CD4-positive, alpha-beta memory T cell (primary cell): ENCODE measurements around the gene TEX48. TPM values are rescaled to one million over a fixed set of nuclear protein-coding genes. Genes with fewer than 3 reads are reported as not detected.
A peak's percentile ranks its signal among the peaks of the same experiment; 100 is the strongest.

Experiments used
- CTCF ChIA-PET: fragments of 350-600 bp; sonication (Branson Sonifier 250); formaldehyde crosslinking; loops from one replicate; lab custom pipeline; 2021; ENCODE audit warnings: inconsistent platforms; ENCODE audit not compliant: partially characterized antibody; lab: Charles Lee
- POLR2A ChIA-PET: fragments of 350-600 bp; sonication (Branson Sonifier 250); formaldehyde crosslinking; loops from one replicate; lab custom pipeline; 2021; ENCODE audit not compliant: partially characterized antibody; lab: Charles Lee
- DNase-seq, 5 donors: peaks; one replicate each; pipeline versions ENCODE4 v3.0.0 to v3.0.0-alpha.2; 2020 to 2022; ENCODE audit warnings: mixed read lengths in 1 of 5
- H3K27ac ChIP-seq: one replicate; pipeline ENCODE4 v1.7.0; 2013; ENCODE audit warnings: low read depth, low read length
- H3K27me3 ChIP-seq: 2 replicates; pipeline ENCODE4 v1.7.0; 2013; ENCODE audit warnings: mild to moderate bottlenecking, low read length, moderate library complexity; ENCODE audit not compliant: insufficient read depth
- H3K36me3 ChIP-seq: 2 replicates; pipeline ENCODE4 v1.7.0; 2013; ENCODE audit warnings: mild to moderate bottlenecking, low read length, moderate library complexity; ENCODE audit not compliant: insufficient read depth
- H3K4me1 ChIP-seq: 2 replicates; pipeline ENCODE4 v1.7.0; 2013; ENCODE audit warnings: mild to moderate bottlenecking, low read length, moderate library complexity; ENCODE audit not compliant: insufficient read depth
- H3K4me3 ChIP-seq, 2 donors: one replicate each; pipeline ENCODE4 v1.7.0; 2013; ENCODE audit warnings: low read length in 2 of 2, mild to moderate bottlenecking in 1 of 2
- H3K9me3 ChIP-seq, 2 donors: one replicate each; pipeline ENCODE4 v1.7.0; 2013; ENCODE audit warnings: low read length in 2 of 2, control low read depth in 1 of 2; ENCODE audit not compliant: control insufficient read depth in 1 of 2
- H3K27ac Mint-ChIP-seq, 7 donors: one replicate each; pipeline ENCODE4 v1.8.0; 2020 to 2021; ENCODE audit warnings: mixed read lengths in 7 of 7, mild to moderate bottlenecking in 6 of 7, inconsistent platforms in 3 of 7, moderate library complexity in 3 of 7
- H3K27me3 Mint-ChIP-seq, 2 donors: one replicate each; pipeline ENCODE4 v1.8.0; 2020 to 2021; ENCODE audit warnings: mixed read lengths in 2 of 2
- H3K36me3 Mint-ChIP-seq, 2 donors: one replicate each; pipeline ENCODE4 v1.8.0; 2020 to 2021; ENCODE audit warnings: mixed read lengths in 2 of 2, inconsistent platforms in 1 of 2, mild to moderate bottlenecking in 1 of 2
- H3K4me1 Mint-ChIP-seq, 4 donors: one replicate each; pipeline ENCODE4 v1.8.0; 2020 to 2021; ENCODE audit warnings: mixed read lengths in 4 of 4, mild to moderate bottlenecking in 1 of 4
- H3K4me3 Mint-ChIP-seq, 8 donors: one replicate each; pipeline ENCODE4 v1.8.0; 2020 to 2021; ENCODE audit warnings: mixed read lengths in 8 of 8, mild to moderate bottlenecking in 7 of 8, moderate library complexity in 6 of 8, inconsistent platforms in 3 of 8
- H3K9me3 Mint-ChIP-seq, 8 donors: one replicate each; pipeline ENCODE4 v1.8.0; 2020 to 2021; ENCODE audit warnings: mixed read lengths in 8 of 8, mild to moderate bottlenecking in 5 of 8, inconsistent platforms in 3 of 8, moderate library complexity in 1 of 8
- intact Hi-C: fragments of 100-400 bp; cut with micrococcal nuclease; formaldehyde crosslinking; loops from one replicate; pipeline ENCODE4 v1.15.1; 2023
- polyA plus RNA-seq, 2 donors: library from polyadenylated mRNA; unstranded; fragments of 300-500 nt; fragmentation: Illumina TruSeq; gene quantifications; one replicate each; pipeline ENCODE4 v1.2.3, GENCODE V29; 2021
- total RNA-seq, 2 experiments: library from RNA; stranded (reverse); gene quantifications; one replicate each; pipeline ENCODE4 v1.2.3, GENCODE V29; 2021

The TEX48 gene
- total and polyA plus RNA-seq, 4 experiments from 2014 or later, result 0.33 TPM; not detected in 3

DNA sequence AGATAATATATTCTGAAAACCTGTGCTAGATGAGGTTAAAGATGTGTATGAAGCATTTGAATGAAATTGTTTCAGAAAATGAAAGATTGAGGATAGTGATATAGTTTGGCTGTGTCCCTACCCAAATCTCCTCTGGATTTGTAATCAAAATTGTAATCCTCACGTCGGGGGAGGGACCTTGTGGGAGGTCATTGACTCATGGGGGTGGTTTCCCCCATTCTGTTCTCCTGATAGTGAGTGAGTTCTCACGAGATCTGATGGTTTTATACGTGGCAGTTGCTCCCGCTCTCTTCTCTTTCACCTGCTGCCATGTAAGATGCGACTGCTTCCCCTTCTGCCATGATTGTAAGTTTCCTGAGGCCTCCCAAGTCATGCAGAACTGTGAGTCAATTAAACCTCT is 2.0 kb upstream of the TEX48 start:
- ChIA-PET POLR2A (no interaction called here), CTCF (interaction anchor here (0.8 to 6.1 kb wide), 7 partner anchors 13 to 328 kb away, joined by 3 to 233 read pairs (median 32); no protein-coding TSS in a partner anchor)
- Histone ChIP-seq H3K9me3 (no peaks in the 10 kb centered on the region), H3K36me3 (no peaks in the 10 kb centered on the region), H3K4me1 (peaks cover 26% of the 10 kb centered on the region), H3K4me3 (no peak overlapping the region), H3K27me3 (no peaks in the 10 kb centered on the region), H3K27ac (no peak overlapping the region)
- Mint-ChIP-seq H3K4me3 (no peak overlapping the region), H3K27me3 (peaks cover 0 to 2% of the 10 kb centered on the region in 2 donors), H3K27ac (peak overlapping the region in 4 of 7 donors; percentile 38 to 84 (median 65)), H3K4me1 (peaks cover 16 to 22% (median 17%) of the 10 kb centered on the region in 4 donors), H3K9me3 (peaks cover 0 to 3% (median 0%) of the 10 kb centered on the region in 8 donors), H3K36me3 (no peaks in the 10 kb centered on the region)
- intact Hi-C loops, result no loop called here
- no peak for DNase-seq

DNA sequence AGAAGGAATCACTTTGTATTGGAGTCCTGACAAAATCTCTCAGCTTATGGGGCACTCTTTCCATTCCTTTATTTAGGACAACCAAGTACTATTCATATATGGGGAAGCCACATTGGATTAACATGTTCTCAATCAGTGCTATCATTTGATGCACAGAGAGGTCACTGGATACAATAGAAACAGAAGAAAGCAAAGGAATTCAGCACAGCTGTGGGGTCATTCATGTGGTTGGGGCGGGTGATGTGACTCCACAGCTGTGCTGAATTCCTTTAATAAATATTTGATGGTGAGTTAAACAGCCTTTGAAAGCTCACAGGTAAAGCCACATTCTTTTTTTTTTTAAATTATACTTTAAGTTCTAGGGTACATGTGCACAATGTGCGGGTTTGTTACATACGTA is 854 bp upstream of the TEX48 start:
- Mint-ChIP-seq H3K36me3 (no peaks in the 10 kb centered on the region), H3K27ac (no peak overlapping the region), H3K9me3 (no peaks in the 10 kb centered on the region), H3K4me1 (peaks cover 16 to 22% (median 17%) of the 10 kb centered on the region in 4 donors), H3K4me3 (no peak overlapping the region), H3K27me3 (peaks cover 0 to 3% of the 10 kb centered on the region in 2 donors)
- ChIA-PET CTCF (interaction anchor here (0.7 to 6.1 kb wide), 20 partner anchors 9 to 352 kb away, joined by 3 to 233 read pairs (median 5); partner anchors contain the start of gene TNFSF8), POLR2A (interaction anchor here (0.9 to 1.9 kb wide), 3 partner anchors 53 to 246 kb away, joined by 4 to 8 read pairs (median 6); no protein-coding TSS in a partner anchor)
- Histone ChIP-seq H3K4me3 (no peak overlapping the region), H3K27ac (no peak overlapping the region), H3K4me1 (peaks cover 26% of the 10 kb centered on the region), H3K36me3 (no peaks in the 10 kb centered on the region), H3K27me3 (no peaks in the 10 kb centered on the region), H3K9me3 (no peaks in the 10 kb centered on the region)
- DNase-seq, result no peak
- intact Hi-C loops, result loop anchor here (1.0 kb wide), 1 partner anchor 331 kb away; no protein-coding TSS in a partner anchor

GRCh38 chr9:114680259-114681001 is 1.6 kb downstream of the TEX48 start:
- no peak overlapping the region for H3K4me3 ChIP-seq
- no peaks in the 10 kb centered on the region for H3K27me3 ChIP-seq
- H3K36me3 ChIP-seq, result no peaks in the 10 kb centered on the region
- DNase-seq, result no peak
- peaks cover 8 to 10% (median 9%) of the 10 kb centered on the region in 4 donors for H3K4me1 Mint-ChIP-seq
- peak overlapping the region in 1 of 7 donors; percentile 26 for H3K27ac Mint-ChIP-seq
- CTCF ChIA-PET, result interaction anchor here (0.7 to 6.1 kb wide), 44 partner anchors 9 to 1815 kb away, joined by 3 to 233 read pairs (median 5); partner anchors contain the start of gene TEX53
- H3K27ac ChIP-seq, result no peak overlapping the region
- H3K9me3 ChIP-seq, result no peaks in the 10 kb centered on the region
- H3K4me1 ChIP-seq, result peaks cover 11% of the 10 kb centered on the region
- H3K4me3 Mint-ChIP-seq, result no peak overlapping the region
- H3K27me3 Mint-ChIP-seq, result peaks cover 2 to 3% of the 10 kb centered on the region in 2 donors
- intact Hi-C loops, result loop anchor here (1.0 to 2.0 kb wide), 4 partner anchors 38 to 275 kb away; no protein-coding TSS in a partner anchor
- no peaks in the 10 kb centered on the region for H3K36me3 Mint-ChIP-seq
- no peaks in the 10 kb centered on the region for H3K9me3 Mint-ChIP-seq
- POLR2A ChIA-PET, result interaction anchor here (0.8 to 1.2 kb wide), 7 partner anchors 53 to 275 kb away, joined by 3 to 4 read pairs (median 3); no protein-coding TSS in a partner anchor

GRCh38 chr9:114678795-114679194 is 3.2 kb downstream of the TEX48 start:
- no peak for DNase-seq
- CTCF ChIA-PET, result interaction anchor here (0.6 to 6.1 kb wide), 6 partner anchors 12 to 333 kb away, joined by 3 to 233 read pairs (median 3); no protein-coding TSS in a partner anchor
- Mint-ChIP-seq H3K36me3 (no peaks in the 10 kb centered on the region), H3K27ac (no peak overlapping the region), H3K4me3 (no peak overlapping the region), H3K27me3 (peaks cover 2 to 3% of the 10 kb centered on the region in 2 donors), H3K4me1 (peaks cover 8 to 10% (median 9%) of the 10 kb centered on the region in 4 donors), H3K9me3 (peaks cover 0 to 2% (median 0%) of the 10 kb centered on the region in 8 donors)
- H3K4me1 ChIP-seq, result peaks cover 9% of the 10 kb centered on the region
- no peaks in the 10 kb centered on the region for H3K9me3 ChIP-seq
- no peaks in the 10 kb centered on the region for H3K36me3 ChIP-seq
- no peak overlapping the region for H3K4me3 ChIP-seq
- no peak overlapping the region for H3K27ac ChIP-seq
- H3K27me3 ChIP-seq, result no peaks in the 10 kb centered on the region
- intact Hi-C loops, result no loop called here
- POLR2A ChIA-PET, result no interaction called here

GRCh38 chr9:114678130-114678529 is 3.9 kb downstream of the TEX48 start:
- intact Hi-C loops, result no loop called here
- no peak overlapping the region for H3K4me3 Mint-ChIP-seq
- POLR2A ChIA-PET, result no interaction called here

DNA sequence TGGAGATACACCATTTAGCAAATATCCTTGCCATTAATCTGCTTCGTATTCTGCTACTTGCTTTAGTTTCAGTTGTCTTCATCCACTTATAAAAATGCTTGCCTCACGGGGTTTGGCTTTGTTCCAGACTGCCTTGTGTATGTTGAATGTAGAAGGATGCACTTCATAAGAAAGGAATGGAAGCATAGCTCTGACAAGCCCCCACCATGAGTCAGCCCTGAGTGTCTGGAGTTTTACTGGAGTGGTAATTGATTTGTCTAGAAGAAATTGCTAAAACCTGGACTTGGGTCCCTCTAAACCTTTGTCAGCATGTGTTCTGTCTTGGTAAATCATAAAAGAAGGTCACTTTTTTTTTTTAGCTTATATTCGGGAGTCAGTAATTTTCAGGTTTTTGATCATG is 4.6 kb downstream of the TEX48 start:
- no peak for DNase-seq
- POLR2A ChIA-PET, result no interaction called here
- intact Hi-C loops, result no loop called here
- H3K4me1 Mint-ChIP-seq, result peaks cover 8 to 10% (median 9%) of the 10 kb centered on the region in 4 donors
- CTCF ChIA-PET, result interaction anchor here (1.9 to 2.2 kb wide), 2 partner anchors 24 to 64 kb away, joined by 4 read pairs; no protein-coding TSS in a partner anchor
- no peak overlapping the region for H3K27ac Mint-ChIP-seq
- peaks cover 0 to 2% (median 0%) of the 10 kb centered on the region in 8 donors for H3K9me3 Mint-ChIP-seq
- H3K36me3 ChIP-seq, result no peaks in the 10 kb centered on the region
- H3K4me1 ChIP-seq, result peaks cover 9% of the 10 kb centered on the region
- H3K36me3 Mint-ChIP-seq, result no peaks in the 10 kb centered on the region
- H3K27me3 ChIP-seq, result no peaks in the 10 kb centered on the region
- peaks cover 2 to 3% of the 10 kb centered on the region in 2 donors for H3K27me3 Mint-ChIP-seq
- no peak overlapping the region for H3K4me3 Mint-ChIP-seq
- H3K27ac ChIP-seq, result no peak overlapping the region
- no peaks in the 10 kb centered on the region for H3K9me3 ChIP-seq
- no peak overlapping the region for H3K4me3 ChIP-seq

More at GRCh38 chr9:114678130-114678529, 3.9 kb downstream of the TEX48 start:
- H3K36me3 Mint-ChIP-seq, result no peaks in the 10 kb centered on the region
- H3K4me1 ChIP-seq, result peaks cover 9% of the 10 kb centered on the region
- peaks cover 8 to 10% (median 9%) of the 10 kb centered on the region in 4 donors for H3K4me1 Mint-ChIP-seq
- H3K27ac Mint-ChIP-seq, result no peak overlapping the region
- CTCF ChIA-PET, result interaction anchor here (1.9 to 6.1 kb wide), 4 partner anchors 24 to 334 kb away, joined by 4 to 233 read pairs (median 10); no protein-coding TSS in a partner anchor
- peaks cover 0 to 2% (median 0%) of the 10 kb centered on the region in 8 donors for H3K9me3 Mint-ChIP-seq
- DNase-seq, result no peak
- H3K9me3 ChIP-seq, result no peaks in the 10 kb centered on the region
- H3K27me3 Mint-ChIP-seq, result peaks cover 2 to 3% of the 10 kb centered on the region in 2 donors
- H3K36me3 ChIP-seq, result no peaks in the 10 kb centered on the region
- no peak overlapping the region for H3K4me3 ChIP-seq
- no peaks in the 10 kb centered on the region for H3K27me3 ChIP-seq
- no peak overlapping the region for H3K27ac ChIP-seq

DNA sequence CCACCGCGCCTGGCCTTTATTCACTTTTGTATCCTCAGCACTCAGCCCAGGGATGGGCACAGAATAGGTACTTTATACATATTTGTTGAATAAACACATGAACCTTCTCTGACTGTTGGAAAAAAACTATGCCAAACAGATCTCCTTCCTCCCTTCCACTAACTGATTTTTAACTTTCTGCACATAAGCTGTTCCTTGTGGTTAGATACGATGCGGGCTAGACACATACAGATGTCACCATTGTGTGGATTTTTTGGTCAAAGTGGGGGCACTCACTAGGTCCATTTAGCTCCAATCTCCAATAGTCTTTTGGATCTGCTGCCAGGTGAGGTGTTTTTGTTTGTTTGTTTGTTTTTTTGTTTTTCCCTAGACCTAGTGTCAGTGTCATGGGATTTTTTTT is 5.1 kb downstream of the TEX48 start:
- no peak overlapping the region for H3K27ac ChIP-seq
- H3K4me3 ChIP-seq, result no peak overlapping the region
- no peak overlapping the region for H3K27ac Mint-ChIP-seq
- no peak for DNase-seq
- H3K9me3 ChIP-seq, result no peaks in the 10 kb centered on the region
- H3K27me3 Mint-ChIP-seq, result peaks cover 2 to 3% of the 10 kb centered on the region in 2 donors
- POLR2A ChIA-PET, result no interaction called here
- peaks cover 6 to 8% (median 7%) of the 10 kb centered on the region in 4 donors for H3K4me1 Mint-ChIP-seq
- peaks cover 0 to 2% (median 0%) of the 10 kb centered on the region in 8 donors for H3K9me3 Mint-ChIP-seq
- no peaks in the 10 kb centered on the region for H3K36me3 Mint-ChIP-seq
- H3K36me3 ChIP-seq, result no peaks in the 10 kb centered on the region
- CTCF ChIA-PET, result interaction anchor here (1.1 to 2.2 kb wide), 3 partner anchors 23 to 65 kb away, joined by 3 to 4 read pairs (median 4); no protein-coding TSS in a partner anchor
- no peak overlapping the region for H3K4me3 Mint-ChIP-seq
- no peaks in the 10 kb centered on the region for H3K27me3 ChIP-seq
- intact Hi-C loops, result no loop called here
- H3K4me1 ChIP-seq, result peaks cover 4% of the 10 kb centered on the region
